Large intestine (tissue), 12 donors: Measurements from ENCODE around the gene AUTS2. TPM values are rescaled to one million over a fixed set of nuclear protein-coding genes. Genes with fewer than 3 reads are reported as not detected.
A peak's percentile ranks its signal among the peaks of the same experiment; 100 is the strongest.

ENCODE experiments used
- DNase-seq, 2 donors: peaks; one replicate each; pipeline versions ENCODE4 v3.0.0 to v3.0.0-alpha.2; 2013
- H3K27ac ChIP-seq: one replicate; pipeline ENCODE4 v1.5.1; 2013; ENCODE audit warnings: low read length
- H3K27me3 ChIP-seq: 2 replicates; pipeline ENCODE4 v1.6.1; 2013; ENCODE audit warnings: low read length; ENCODE audit not compliant: control insufficient read depth, insufficient read depth
- H3K36me3 ChIP-seq: 2 replicates; pipeline ENCODE4 v1.6.1; 2013; ENCODE audit warnings: low read length; ENCODE audit not compliant: control insufficient read depth, insufficient read depth
- H3K4me1 ChIP-seq: one replicate; pipeline ENCODE4 v1.6.1; 2013; ENCODE audit warnings: low read length; ENCODE audit not compliant: control insufficient read depth, insufficient read depth
- H3K4me3 ChIP-seq: one replicate; pipeline ENCODE4 v1.5.1; 2013; ENCODE audit warnings: low read length
- H3K9me3 ChIP-seq: one replicate; pipeline ENCODE4 v1.6.1; 2013; ENCODE audit warnings: mild to moderate bottlenecking, low read depth, low read length, moderate library complexity; ENCODE audit not compliant: control insufficient read depth
- WGBS: methylation state at CpG from one replicate; pipeline ENCODE4 v1.1.5; 2013; ENCODE audit warnings: low lambda C conversion rate; ENCODE audit not compliant: insufficient coverage; 5-methylcytosine and 5-hydroxymethylcytosine counted together
- long read RNA-seq, 11 donors: transcript quantifications; one replicate each; lab custom pipeline, GENCODE V29; 2026
- polyA plus RNA-seq: library from polyadenylated mRNA; unstranded; fragments of 120-200 nt; gene quantifications from one replicate; pipeline ENCODE4 v1.2.1, GENCODE V29; 2013

Gene AUTS2
- polyA plus RNA-seq: 51.3 TPM
- long read RNA-seq, donor 1, partial matches to known transcripts: 0 of 2 reads
- long read RNA-seq, donor 1, other reads (novel, unspliced or antisense): 0 of 2 reads
- long read RNA-seq, donor 2, partial matches to known transcripts: 0 of 1 reads
- long read RNA-seq, donor 2, other reads (novel, unspliced or antisense): 0 of 1 reads
- long read RNA-seq, donor 3, partial matches to known transcripts: 0 of 2 reads
- long read RNA-seq, donor 3, other reads (novel, unspliced or antisense): 0 of 2 reads
- long read RNA-seq, donor 4: 0 reads
- long read RNA-seq, donor 5: 0 reads
- long read RNA-seq, donor 6, partial matches to known transcripts: 0 of 1 reads
- long read RNA-seq, donor 6, other reads (novel, unspliced or antisense): 0 of 1 reads
- long read RNA-seq, donor 7: 0 reads
- long read RNA-seq, donor 8, partial matches to known transcripts: 5 of 7 reads
- long read RNA-seq, donor 8, other reads (novel, unspliced or antisense): 0 of 7 reads
- long read RNA-seq, donor 9: 0 reads
- long read RNA-seq, donor 10, full-length matches to known transcripts: 3 of 11 reads
- long read RNA-seq, donor 10, partial matches to known transcripts: 8 of 11 reads
- long read RNA-seq, donor 10, other reads (novel, unspliced or antisense): 0 of 11 reads
- long read RNA-seq, donor 11, partial matches to known transcripts: 0 of 1 reads
- long read RNA-seq, donor 11, other reads (novel, unspliced or antisense): 0 of 1 reads

DNA sequence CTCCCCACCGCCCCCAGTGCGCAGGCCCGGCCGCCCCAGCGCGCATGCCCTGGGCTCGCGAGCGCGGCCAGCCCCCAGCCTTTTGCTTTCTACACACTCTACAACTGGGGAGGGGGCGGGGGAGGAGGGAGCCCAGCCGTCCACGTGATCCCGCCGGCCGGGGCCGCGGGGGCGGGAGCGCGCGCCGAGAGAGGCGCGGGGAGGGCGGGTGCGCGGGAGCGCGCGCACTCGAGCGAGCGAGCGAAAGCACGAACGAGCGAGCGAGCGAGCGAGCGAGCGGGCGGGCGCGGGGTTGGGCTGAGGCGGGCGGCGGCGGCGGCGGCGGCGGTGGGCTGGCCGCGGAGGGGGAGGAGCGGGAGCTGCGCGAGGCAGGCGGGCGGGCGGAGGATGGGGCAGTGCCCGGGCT is at the start of gene AUTS2:
Gene AUTS2, plus strand, starts transcription at position 395 of the 406 bp plus-strand sequence. CDS start 1,179 bp downstream, outside the sequence.
- Histone ChIP-seq H3K27ac (peak within 1 kb of the TSS; percentile 80), H3K4me3 (peak within 1 kb of the TSS; percentile 85), H3K27me3 (no peaks in the 10 kb centered on the region), H3K9me3 (peaks cover 2% of the 10 kb centered on the region), H3K4me1 (peaks cover 2% of the 10 kb centered on the region), H3K36me3 (no peaks in the 10 kb centered on the region)
- DNase-seq: peak; percentile 91 to 96
- WGBS: no CpG with 5 or more reads among the region's 63 CpGs

DNA sequence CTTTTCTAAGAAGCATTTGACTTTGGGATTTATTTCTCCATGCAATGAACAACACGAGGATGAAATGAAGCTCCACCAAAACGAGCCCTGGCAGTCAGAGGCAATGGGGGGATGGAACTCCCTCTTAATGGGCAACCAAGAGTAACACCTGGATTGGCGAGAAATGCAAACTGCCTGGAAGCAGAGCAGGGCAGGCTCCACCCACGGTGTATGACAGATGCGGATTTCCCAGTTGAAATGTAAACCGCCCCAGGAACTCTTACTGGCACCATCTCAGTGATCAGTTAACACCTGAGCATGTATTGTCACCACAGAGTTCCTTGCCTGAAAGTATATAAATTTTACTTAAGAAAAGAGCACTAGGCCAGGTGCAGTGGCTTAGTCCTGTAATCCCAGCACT is 47.3 kb upstream of the AUTS2 start:
- H3K9me3 ChIP-seq: no peaks in the 10 kb centered on the region
- no peak overlapping the region for H3K27ac ChIP-seq
- no peaks in the 10 kb centered on the region for H3K4me1 ChIP-seq
- H3K4me3 ChIP-seq: no peak overlapping the region
- no peak for DNase-seq
- WGBS: no CpG with 5 or more reads among the region's 6 CpGs
- H3K36me3 ChIP-seq: no peaks in the 10 kb centered on the region
- H3K27me3 ChIP-seq: peaks cover 6% of the 10 kb centered on the region

DNA sequence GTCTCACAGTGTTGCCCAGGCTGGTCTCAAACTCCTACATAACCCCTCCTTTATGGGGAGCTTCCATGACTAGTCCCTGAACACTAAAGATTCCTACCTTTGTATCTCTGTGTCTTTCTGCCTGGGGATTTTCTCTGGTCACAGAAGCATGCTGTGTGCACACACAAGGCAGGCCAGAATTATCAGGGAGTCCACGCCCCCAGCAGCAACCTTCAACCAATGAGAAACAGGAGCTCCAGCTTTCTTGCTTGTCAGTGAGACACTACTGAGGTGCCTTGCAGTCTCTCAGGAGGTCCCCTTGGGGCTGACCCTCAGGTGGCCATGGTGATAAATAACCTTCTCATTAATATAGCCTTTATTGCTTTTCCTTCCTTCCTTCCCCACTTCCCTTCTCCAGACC is 45.1 kb upstream of the AUTS2 start:
- Histone ChIP-seq H3K9me3 (no peaks in the 10 kb centered on the region), H3K27me3 (peaks cover 6% of the 10 kb centered on the region), H3K27ac (no peak overlapping the region), H3K36me3 (no peaks in the 10 kb centered on the region), H3K4me1 (no peaks in the 10 kb centered on the region), H3K4me3 (no peak overlapping the region)
- DNase-seq: no peak
- no CpG with 5 or more reads among the region's 1 CpG for WGBS

DNA sequence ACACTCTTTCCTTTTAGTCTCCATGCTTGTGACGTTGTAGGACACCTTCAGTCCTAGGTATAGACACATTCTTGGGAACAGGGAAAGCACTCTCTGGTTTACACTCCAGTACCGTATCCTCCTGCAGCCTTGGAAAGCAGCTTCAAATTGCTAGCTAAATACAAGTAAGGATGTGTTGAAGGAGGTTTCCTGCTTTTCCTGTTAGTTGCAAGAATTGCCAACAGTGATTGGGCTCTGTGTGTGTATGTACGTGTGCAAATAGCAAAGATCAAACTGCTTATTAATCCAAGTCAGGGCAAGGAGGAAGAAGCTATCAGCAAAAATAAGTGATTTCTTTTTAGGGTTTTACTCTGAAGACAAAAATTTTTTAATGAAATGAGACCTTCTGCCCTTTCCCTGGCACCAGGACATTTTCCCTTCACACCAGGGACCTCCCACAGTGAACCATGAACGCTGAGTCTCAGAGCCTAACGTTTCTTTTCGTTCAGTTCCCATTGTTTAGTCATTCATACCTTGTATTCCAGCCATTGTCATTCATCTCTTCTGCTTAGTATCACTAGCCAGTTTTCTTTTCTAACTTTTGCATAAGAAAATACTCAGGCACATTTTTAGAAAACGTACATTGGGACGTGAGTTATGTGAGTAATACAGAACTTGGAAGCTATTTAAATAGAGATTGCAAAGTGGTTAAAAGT is 36.9 kb upstream of the AUTS2 start:
- no peak for DNase-seq
- H3K27ac ChIP-seq: no peak overlapping the region
- H3K36me3 ChIP-seq: no peaks in the 10 kb centered on the region
- no peaks in the 10 kb centered on the region for H3K27me3 ChIP-seq
- H3K4me1 ChIP-seq: no peaks in the 10 kb centered on the region
- no peak overlapping the region for H3K4me3 ChIP-seq
- WGBS: 42% methylated on average over 4 of the region's 8 CpGs
- H3K9me3 ChIP-seq: no peaks in the 10 kb centered on the region

DNA sequence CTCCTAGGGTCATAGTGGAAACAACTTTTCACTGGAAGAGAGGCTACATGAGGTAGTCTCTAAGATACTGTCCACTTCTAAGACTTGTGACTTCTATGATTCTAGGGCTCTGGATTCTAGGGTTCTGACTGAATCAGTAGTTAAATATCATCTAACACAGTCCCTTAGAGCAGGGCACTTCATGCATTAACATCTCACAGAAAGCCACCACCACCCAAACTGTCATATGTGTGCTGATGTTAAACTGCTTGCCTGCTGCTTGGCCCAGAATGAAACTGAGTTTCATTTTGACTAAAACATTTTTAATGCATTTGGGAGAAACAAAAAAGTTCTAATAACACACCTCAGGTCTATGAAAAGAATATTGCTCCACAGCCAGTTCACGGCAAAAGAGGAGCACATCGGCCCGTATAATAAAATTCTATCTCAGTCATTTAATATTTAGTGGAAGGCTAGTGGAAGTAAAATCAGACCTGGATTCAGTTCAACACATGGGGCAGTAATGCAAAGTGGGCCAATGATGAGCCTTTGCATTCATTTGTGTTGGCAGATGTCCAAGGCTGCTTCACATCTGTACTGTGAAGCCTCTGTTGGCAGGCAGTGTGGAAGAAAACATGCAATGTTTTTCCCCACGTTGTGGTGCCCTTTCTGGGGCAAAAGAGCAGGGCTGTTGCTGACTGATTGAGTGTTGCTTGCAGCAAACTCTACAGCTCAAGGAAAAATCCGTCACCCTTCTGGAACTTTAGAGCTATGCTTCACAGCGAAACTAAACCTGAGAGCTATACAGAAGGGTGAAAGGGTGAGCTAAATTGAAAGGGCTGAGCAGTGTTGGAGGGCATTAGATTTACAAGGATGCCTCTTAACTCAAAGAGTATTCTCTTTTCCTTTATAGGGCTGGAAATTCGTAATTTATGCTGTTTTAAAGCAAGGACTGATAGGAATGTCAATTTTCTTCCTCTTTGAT is 33.5 kb upstream of the AUTS2 start:
- Histone ChIP-seq H3K4me1 (no peaks in the 10 kb centered on the region), H3K4me3 (no peak overlapping the region), H3K27me3 (no peaks in the 10 kb centered on the region), H3K27ac (no peak overlapping the region), H3K9me3 (no peaks in the 10 kb centered on the region), H3K36me3 (no peaks in the 10 kb centered on the region)
- peak; percentile 35 to 68 for DNase-seq
- no CpG with 5 or more reads among the region's 7 CpGs for WGBS

DNA sequence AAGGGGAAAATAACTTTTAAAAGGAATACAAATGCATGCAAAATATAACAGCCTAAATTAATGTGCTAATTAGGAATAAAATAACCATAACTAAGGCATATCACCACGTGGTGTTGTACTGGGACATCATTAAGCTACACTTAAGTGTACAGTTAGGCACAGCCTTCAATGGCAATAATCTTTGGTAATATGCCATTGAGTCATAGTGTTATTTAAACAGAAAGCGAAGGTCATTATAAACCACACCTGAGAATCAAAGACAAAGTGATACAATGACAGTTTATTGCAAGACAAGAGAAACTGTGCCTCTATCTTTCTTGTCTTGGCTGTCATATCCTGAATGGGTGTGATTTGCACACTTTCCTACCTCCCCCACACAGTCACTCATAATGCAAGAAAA is 30.5 kb upstream of the AUTS2 start:
- no peak overlapping the region for H3K27ac ChIP-seq
- H3K4me3 ChIP-seq: no peak overlapping the region
- WGBS: no CpG with 5 or more reads among the region's 2 CpGs
- H3K36me3 ChIP-seq: no peaks in the 10 kb centered on the region
- DNase-seq: peak in 1 of 2 donors; percentile 54
- H3K27me3 ChIP-seq: no peaks in the 10 kb centered on the region
- H3K4me1 ChIP-seq: no peaks in the 10 kb centered on the region
- no peaks in the 10 kb centered on the region for H3K9me3 ChIP-seq

DNA sequence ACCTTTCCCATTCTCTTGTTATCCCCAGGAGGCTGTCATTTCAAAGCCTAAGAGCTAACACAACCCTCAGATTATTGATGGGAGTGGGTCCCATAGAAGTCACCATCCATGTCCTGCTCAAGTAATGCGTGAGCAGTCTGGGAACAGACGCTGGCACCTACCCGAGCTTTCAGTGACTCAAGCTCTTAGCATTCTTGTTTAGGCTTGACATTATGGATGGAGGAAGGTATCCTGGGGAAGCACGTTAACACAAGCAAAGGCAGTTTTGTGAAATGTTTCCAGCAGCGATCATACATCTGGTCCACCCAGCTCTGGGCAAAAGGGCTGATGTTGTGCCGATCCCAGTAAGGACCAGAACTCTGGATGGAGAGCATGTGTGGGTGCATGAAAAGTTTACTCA is 30.0 kb upstream of the AUTS2 start:
- no peak for DNase-seq
- Histone ChIP-seq H3K36me3 (no peaks in the 10 kb centered on the region), H3K27me3 (no peaks in the 10 kb centered on the region), H3K9me3 (no peaks in the 10 kb centered on the region), H3K27ac (no peak overlapping the region), H3K4me3 (no peak overlapping the region), H3K4me1 (no peaks in the 10 kb centered on the region)
- no CpG with 5 or more reads among the region's 6 CpGs for WGBS

DNA sequence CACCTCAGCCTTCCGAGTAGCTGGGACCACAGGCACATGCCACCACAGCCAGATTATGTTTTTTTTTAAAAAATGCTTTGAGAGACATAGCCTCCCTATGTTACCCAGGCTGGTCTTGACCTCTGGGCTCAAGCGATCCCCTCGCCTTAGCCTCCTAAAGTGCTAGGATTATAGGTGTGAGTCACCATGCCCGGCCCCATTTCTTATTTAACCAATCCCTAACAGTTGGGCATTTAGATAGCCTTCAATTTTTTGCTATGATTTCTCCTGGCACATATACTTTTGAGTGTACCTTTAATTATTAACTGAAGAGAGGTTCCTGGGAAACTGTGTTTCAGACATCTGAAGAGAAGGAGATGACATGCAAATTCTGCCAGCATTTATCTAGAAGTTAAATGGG is 22.6 kb upstream of the AUTS2 start:
- DNase-seq: no peak
- Histone ChIP-seq H3K4me3 (no peak overlapping the region), H3K4me1 (no peaks in the 10 kb centered on the region), H3K27ac (no peak overlapping the region), H3K9me3 (no peaks in the 10 kb centered on the region), H3K27me3 (no peaks in the 10 kb centered on the region), H3K36me3 (no peaks in the 10 kb centered on the region)
- WGBS: 78% methylated on average over 1 of the region's 4 CpGs

DNA sequence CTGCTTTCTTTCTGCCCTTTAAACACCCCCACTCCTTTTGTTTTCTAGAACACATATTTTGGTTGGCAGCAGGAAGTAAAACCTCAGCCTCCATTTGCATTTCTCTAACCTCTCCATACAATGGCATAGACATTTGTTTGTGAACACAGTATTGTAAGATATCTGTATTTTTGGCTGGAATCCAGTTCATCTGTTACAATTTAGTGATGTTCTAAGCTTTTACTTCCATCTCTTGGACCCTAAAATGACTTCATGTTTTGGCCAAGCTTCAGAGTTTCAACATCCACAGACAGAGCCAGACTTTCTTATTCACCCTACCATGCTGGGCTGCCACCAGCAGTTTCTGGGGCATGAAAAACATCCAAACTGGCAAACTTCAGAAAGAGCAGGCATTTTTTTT is 21.1 kb upstream of the AUTS2 start:
- no peak for DNase-seq
- no peaks in the 10 kb centered on the region for H3K9me3 ChIP-seq
- no peak overlapping the region for H3K27ac ChIP-seq
- H3K4me3 ChIP-seq: no peak overlapping the region
- H3K27me3 ChIP-seq: no peaks in the 10 kb centered on the region
- H3K36me3 ChIP-seq: no peaks in the 10 kb centered on the region
- no peaks in the 10 kb centered on the region for H3K4me1 ChIP-seq

DNA sequence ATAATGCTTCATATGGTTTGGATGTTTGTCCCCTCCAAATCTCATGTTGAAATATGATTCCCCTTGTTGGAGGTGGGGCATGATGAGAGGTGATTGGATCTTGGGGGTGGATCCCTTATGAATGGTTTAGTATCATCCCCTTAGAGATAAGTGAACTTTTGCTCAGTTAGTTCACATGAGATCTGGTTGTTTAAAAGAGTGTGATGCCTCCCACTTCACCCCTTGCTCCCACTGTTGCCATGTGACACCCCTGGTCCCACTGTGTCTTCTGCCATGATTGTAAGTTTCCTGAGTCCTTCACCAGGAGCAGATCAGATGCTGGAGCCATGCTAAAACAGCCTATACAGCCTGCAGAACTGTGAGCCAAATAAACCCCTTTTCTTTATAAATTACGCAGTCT is 13.1 kb upstream of the AUTS2 start:
- H3K27me3 ChIP-seq: no peaks in the 10 kb centered on the region
- H3K27ac ChIP-seq: no peak overlapping the region
- no peaks in the 10 kb centered on the region for H3K36me3 ChIP-seq
- H3K9me3 ChIP-seq: no peaks in the 10 kb centered on the region
- DNase-seq: no peak
- no CpG with 5 or more reads among the region's 1 CpG for WGBS
- peaks cover 11% of the 10 kb centered on the region for H3K4me1 ChIP-seq
- no peak overlapping the region for H3K4me3 ChIP-seq
